ENCODE results near the gene CACNA2D2.
A peak's percentile ranks its signal among the peaks of the same experiment; 100 is the strongest.

CACNA2D2 gene

DNA sequence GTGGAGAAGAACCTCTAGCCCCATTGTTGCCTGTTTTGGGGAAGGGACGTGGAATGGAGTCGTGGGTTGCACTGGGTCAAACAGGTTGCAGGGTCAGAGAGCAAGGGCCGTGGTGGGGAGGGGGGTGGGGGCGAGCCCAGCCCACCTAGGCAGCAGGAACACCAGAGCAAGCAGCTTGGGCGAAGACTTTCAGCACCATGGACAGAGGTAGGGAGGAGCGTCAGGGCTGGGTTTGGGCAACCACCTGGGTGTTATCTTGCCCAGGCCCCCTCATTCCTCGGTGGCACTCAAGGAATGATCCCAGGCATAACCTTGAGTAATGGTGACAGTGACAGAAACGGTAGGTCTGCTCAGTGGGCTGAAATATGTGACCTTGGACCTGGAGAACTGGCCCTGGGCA lies 98.2 kb downstream of the CACNA2D2 start:
- no peak overlapping the region for H3K4me3 ChIP-seq (replicated peaks; ENCODE audit: low read depth, low read length)
- peak; percentile 23 for DNase-seq (ENCODE audit: low read depth)
- TF ChIP-seq, protein P1, sequence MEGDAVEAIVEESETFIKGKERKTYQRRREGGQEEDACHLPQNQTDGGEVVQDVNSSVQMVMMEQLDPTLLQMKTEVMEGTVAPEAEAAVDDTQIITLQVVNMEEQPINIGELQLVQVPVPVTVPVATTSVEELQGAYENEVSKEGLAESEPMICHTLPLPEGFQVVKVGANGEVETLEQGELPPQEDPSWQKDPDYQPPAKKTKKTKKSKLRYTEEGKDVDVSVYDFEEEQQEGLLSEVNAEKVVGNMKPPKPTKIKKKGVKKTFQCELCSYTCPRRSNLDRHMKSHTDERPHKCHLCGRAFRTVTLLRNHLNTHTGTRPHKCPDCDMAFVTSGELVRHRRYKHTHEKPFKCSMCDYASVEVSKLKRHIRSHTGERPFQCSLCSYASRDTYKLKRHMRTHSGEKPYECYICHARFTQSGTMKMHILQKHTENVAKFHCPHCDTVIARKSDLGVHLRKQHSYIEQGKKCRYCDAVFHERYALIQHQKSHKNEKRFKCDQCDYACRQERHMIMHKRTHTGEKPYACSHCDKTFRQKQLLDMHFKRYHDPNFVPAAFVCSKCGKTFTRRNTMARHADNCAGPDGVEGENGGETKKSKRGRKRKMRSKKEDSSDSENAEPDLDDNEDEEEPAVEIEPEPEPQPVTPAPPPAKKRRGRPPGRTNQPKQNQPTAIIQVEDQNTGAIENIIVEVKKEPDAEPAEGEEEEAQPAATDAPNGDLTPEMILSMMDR (IDR thresholded peaks at IDR 0.05; ENCODE audit: low read length, missing control alignments): no peak

DNA sequence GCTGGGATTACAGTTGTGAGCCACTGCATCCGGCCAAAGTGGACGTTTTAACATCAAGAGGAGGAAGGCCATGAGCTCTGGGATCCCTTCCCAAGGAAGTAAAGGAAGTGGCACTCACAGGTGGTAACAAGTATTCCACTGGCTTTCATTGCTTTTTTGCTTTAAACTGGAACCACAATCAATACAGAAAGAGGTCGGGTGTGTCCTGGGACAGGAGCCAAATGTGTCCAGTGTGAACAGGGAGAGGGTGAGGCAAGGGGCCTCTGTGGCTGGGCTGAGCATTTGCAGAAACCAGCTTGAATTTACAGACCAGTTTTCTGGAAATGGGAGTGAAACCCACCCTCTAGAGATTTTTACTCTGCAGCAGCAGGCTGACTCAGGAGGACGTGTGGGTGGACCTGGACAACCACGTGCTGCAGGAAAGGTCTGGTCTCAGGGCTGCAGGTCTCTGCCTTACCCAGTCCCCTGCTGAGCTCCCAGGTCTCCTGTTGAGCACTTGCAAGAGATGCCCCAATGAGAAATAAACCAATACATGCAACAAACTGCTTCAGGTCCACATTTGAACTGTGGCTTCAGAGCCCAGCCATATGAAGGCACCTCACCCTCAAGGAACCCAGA lies 101.3 kb downstream of the CACNA2D2 start:
- DNase-seq (ENCODE audit: low read depth): no peak
- no peak overlapping the region for H3K4me3 ChIP-seq (replicated peaks; ENCODE audit: low read depth, low read length)
- TF ChIP-seq, protein P1 (IDR thresholded peaks at IDR 0.05; ENCODE audit: low read length, missing control alignments): no peak

DNA sequence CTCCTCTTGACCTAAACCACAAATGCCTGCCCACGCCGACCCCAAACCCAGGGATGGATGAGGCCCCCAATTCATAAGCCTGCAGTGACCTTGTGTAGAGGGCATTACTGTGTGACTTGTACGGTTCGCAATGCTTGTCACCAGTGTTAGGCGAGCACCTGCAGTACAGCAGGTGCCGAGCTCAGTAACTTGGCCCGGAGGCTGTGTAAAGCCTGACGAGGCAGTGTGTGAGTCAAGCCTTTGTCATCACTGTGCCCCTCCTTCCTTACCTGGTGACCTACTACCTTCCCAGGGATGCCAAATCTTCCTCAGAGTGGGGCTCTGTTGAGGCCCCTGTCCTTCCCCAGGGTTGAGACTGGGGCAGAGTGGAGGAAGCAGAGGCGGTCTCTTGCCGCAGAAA lies 106.9 kb downstream of the CACNA2D2 start:
- no peak overlapping the region for H3K4me3 ChIP-seq (replicated peaks; ENCODE audit: low read depth, low read length)
- no peak for DNase-seq (ENCODE audit: low read depth)
- TF ChIP-seq, protein P1 (IDR thresholded peaks at IDR 0.05; ENCODE audit: low read length, missing control alignments): no peak

DNA sequence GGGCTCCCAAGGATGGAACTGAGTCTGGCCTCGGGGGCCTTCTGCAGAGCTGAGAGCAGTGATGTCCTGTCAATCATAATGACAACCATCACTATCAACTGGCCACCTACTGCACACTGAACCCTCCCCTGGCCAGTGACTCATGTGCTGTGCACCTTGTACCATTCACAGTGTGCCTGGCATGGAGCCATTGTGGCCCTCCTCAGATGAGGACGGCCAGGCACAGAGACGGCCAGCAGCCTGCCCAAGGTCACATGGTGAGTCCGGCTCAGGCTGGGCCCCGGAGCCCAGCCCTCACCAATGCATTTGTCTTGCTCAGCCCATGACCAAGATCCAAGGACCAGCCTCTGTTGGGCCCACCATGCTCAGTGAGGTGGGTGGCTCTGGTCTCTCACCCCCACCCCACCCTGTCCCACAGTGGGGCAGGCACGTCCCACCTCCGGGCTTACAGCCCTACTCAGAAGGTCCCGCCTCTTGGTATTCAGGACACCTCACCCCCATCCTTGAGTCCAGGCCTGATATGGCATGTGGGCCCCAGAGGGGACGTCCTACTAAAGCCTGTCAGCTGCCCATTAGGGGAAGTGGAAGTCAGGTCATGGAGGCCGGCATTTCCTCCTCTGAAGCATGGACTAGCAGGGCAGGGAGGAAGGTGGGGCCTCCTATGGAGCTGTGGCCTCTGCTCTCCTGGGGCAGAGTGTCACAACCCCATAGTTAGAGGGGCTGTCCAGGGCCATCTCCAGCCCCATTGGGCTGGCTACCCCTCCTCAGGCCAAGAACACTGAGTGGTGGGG lies 108.2 kb downstream of the CACNA2D2 start:
- no peak overlapping the region for H3K4me3 ChIP-seq (replicated peaks; ENCODE audit: low read depth, low read length)
- TF ChIP-seq, protein P1 (IDR thresholded peaks at IDR 0.05; ENCODE audit: low read length, missing control alignments): no peak
- no peak for DNase-seq (ENCODE audit: low read depth)

DNA sequence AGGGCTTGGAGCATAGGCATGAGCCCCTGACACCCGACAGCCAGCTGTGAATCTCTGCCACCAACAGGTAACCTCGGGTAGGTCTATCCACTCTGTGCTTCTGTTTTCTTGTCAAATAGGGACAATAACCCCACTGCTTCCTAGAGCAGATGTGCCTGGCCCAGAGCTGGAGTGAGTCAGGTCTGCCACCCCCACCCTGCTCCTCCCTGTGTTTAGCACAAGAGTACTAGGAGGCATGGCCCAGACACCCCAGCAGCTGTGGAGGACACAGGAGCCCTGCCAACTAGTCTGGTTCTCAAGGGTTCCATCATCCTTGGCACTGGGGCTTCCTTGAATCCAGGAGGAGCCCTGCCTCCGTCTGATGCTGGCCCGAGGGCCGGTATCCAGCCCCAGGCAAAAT lies 110.4 kb downstream of the CACNA2D2 start:
- no peak for DNase-seq (ENCODE audit: low read depth)
- TF ChIP-seq, protein P1 (IDR thresholded peaks at IDR 0.05; ENCODE audit: low read length, missing control alignments): no peak
- H3K4me3 ChIP-seq (replicated peaks; ENCODE audit: low read depth, low read length): no peak overlapping the region

DNA sequence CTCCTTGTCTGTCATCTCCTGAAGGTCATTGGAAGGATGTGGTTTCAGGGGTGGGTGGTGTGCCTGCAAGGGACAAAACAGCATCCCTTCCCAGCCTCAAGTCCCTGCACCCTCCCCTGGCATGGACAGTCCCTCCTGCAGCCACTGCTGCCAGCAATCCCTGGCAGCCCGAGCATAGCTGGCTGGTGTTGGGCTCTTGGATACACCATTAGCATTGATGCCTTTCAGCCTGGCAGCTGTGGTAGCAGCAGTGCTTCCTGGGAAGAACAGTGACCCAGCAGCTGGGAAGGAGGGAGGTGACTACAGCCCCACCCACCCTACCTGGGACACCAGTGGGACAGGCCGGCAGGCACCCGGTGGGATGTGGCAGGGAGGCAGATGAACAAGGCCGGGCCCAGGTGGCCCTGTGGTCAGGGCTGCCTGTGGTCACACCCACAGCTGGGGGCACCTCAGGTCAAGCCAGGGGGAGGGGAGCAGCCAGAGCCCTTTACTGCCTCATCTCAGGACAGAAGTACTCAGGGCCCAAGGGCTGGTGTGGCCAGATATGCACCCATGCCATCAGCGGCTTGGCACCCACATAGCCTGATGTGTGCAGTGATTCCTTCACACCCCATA lies 111.2 kb downstream of the CACNA2D2 start:
- TF ChIP-seq, protein P1 (IDR thresholded peaks at IDR 0.05; ENCODE audit: low read length, missing control alignments): no peak
- DNase-seq (ENCODE audit: low read depth): no peak
- no peak overlapping the region for H3K4me3 ChIP-seq (replicated peaks; ENCODE audit: low read depth, low read length)
